Measurements from ENCODE around the gene TM6SF1.
"Not testable (repeated sequence)": the region's sequence is repeated elsewhere in the genome, so short reads cannot be mapped to it uniquely, and the experiment has no call there.

TM6SF1 gene

DNA sequence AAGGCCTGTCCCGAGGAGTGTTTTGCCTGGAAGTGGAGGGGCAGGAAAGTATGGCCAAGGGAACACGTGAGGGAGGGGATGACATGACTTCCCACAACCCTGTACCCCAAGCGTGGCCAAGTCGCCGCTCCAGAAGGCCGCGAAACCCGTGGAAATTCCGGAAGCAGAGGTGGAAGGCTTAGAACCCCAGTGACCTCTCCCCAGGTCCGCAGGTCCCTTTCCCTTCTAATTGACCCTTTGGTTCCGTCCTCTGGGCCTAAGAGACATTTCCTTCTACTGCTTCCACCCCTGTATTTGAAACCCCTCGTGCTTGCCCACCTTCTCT lies 39.8 kb upstream of the TM6SF1 start:
- no peak for DNase-seq (ENCODE audit: insufficient read length, low spot score)
- no peak for FAIRE-seq
- no peak for TF ChIP-seq POU2F2 (IDR thresholded peaks at IDR 0.05; ENCODE audit: low read depth, low read length)
- TF ChIP-seq POLR2A (IDR thresholded peaks at IDR 0.05; ENCODE audit: low read depth, low read length), result no peak
- TF ChIP-seq PAX5 (IDR thresholded peaks at IDR 0.05; ENCODE audit: insufficient read depth, low read length, severe bottlenecking), result no peak
- TF ChIP-seq POLR2AphosphoS5 (IDR thresholded peaks at IDR 0.05; ENCODE audit: low read depth, low read length), result no peak
- TF ChIP-seq SPI1 (IDR thresholded peaks at IDR 0.05; ENCODE audit: low read depth, low read length), result no peak
- no peak for TF ChIP-seq TAF1 (IDR thresholded peaks at IDR 0.05; ENCODE audit: low read depth, low read length)

DNA sequence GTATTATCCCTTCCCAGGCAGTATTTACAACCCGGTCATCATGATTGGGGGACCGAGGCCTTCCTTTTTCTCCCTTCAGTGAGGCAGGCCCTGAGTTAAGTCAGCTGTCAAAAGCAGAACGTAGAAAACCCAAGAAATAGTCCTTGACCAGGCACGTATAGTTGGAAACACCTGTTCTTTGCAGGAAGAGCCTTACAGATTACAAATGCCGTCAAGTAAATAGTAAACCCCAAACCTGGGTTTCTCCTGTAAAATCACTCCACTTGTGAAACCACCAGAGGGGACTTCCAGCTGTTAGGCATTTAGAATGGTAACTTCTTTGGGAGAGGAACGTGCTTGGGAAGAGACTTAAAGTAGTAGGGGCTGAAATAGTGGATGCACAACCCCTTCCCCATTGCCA lies 39.4 kb upstream of the TM6SF1 start:
- TF ChIP-seq PAX5 (IDR thresholded peaks at IDR 0.05; ENCODE audit: insufficient read depth, low read length, severe bottlenecking) (no peak), TAF1 (IDR thresholded peaks at IDR 0.05; ENCODE audit: low read depth, low read length) (no peak), POLR2A (IDR thresholded peaks at IDR 0.05; ENCODE audit: low read depth, low read length) (no peak), POLR2AphosphoS5 (IDR thresholded peaks at IDR 0.05; ENCODE audit: low read depth, low read length) (no peak), SPI1 (IDR thresholded peaks at IDR 0.05; ENCODE audit: low read depth, low read length) (no peak), POU2F2 (IDR thresholded peaks at IDR 0.05; ENCODE audit: low read depth, low read length) (no peak)
- no peak for DNase-seq (ENCODE audit: insufficient read length, low spot score)
- no peak for FAIRE-seq

DNA sequence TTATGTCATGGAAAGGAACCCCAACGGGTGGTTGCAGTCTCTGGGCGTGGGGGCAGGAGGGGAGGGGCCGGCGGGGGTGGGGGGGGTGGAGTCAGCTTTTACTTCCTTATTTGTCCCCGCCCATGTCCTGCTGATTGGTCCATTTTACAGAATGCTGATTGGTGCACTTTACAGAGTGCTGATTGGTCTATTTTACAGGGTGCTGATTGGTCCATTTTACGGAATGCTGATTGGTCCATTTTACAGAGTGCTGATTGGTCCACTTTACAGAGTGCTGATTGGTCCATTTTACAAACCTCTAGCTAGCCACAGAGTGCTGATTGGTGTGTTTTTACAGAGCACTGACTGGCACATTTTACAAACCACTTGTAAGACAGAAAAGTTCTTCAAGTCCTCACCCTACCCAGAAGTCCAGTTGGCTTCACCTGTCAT lies 38.2 kb upstream of the TM6SF1 start:
- DNase-seq (ENCODE audit: insufficient read length, low spot score), result not testable (repeated sequence)

DNA sequence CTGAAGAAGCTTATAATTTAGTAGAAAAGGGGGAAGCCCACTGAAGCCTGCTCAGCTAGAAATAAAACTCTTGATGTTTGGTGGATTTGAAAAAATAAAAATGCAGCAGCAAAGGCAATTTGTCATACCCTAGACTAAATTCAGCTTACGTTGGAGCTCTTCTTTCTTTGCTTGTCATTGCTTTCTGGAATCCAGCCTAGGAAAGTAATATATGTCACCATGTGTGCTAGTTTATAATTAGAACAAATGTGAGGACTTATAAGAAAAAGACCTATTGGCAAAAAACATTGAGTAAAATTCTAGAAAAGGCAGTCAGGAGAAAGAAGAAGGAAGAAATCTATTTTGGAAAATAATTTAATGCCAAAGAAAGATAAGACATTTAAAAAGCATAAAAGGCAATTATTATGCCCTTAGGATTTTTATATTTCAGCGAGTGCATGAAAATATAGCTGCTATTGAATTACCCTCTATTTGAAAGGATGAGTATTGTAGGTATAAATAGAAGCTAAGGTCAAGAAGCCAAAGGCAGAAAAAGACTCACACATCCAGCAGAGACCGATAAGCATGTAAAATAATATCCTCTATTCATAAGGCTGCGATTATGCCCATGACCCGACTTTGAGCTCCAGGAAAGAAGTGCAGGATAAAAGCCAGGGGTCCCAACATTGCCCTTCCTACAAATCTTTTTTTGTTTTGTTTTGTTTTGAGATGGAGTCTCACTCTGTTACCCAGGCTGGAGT lies 29.8 kb upstream of the TM6SF1 start:
- TF ChIP-seq TAF1 (IDR thresholded peaks at IDR 0.05; ENCODE audit: low read depth, low read length) (no peak), POLR2A (IDR thresholded peaks at IDR 0.05; ENCODE audit: low read depth, low read length) (no peak), POLR2AphosphoS5 (IDR thresholded peaks at IDR 0.05; ENCODE audit: low read depth, low read length) (no peak), POU2F2 (IDR thresholded peaks at IDR 0.05; ENCODE audit: low read depth, low read length) (no peak), PAX5 (IDR thresholded peaks at IDR 0.05; ENCODE audit: insufficient read depth, low read length, severe bottlenecking) (no peak), SPI1 (IDR thresholded peaks at IDR 0.05; ENCODE audit: low read depth, low read length) (no peak)
- FAIRE-seq (no peak), DNase-seq (ENCODE audit: insufficient read length, low spot score) (no peak)

More for the DNA sequence above, 38.2 kb upstream of the TM6SF1 start:
- FAIRE-seq, result not testable (repeated sequence)

DNA sequence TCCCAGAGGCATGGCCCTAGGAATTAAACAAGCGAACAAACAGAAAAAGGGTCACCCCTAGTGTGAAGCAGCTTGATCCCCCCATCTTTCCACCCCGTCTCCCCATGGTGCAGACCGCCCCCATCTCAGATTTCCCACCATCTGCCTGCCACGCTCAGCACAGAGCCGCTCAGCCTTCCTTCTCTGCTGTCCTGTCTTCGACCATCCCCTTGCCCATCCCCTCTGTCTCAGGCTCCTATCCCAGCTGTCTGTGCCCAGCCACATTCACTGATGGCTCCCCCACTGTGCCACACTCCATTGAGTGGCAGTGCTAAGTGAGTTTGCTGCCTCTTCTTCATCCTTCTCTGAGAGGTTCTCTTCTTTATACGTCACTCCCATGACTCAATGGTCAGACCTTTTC lies 28.7 kb upstream of the TM6SF1 start:
- DNase-seq (ENCODE audit: insufficient read length, low spot score) (no peak), FAIRE-seq (no peak)
- TF ChIP-seq SPI1 (IDR thresholded peaks at IDR 0.05; ENCODE audit: low read depth, low read length) (no peak), PAX5 (IDR thresholded peaks at IDR 0.05; ENCODE audit: insufficient read depth, low read length, severe bottlenecking) (no peak), TAF1 (IDR thresholded peaks at IDR 0.05; ENCODE audit: low read depth, low read length) (no peak), POLR2A (IDR thresholded peaks at IDR 0.05; ENCODE audit: low read depth, low read length) (no peak), POU2F2 (IDR thresholded peaks at IDR 0.05; ENCODE audit: low read depth, low read length) (no peak), POLR2AphosphoS5 (IDR thresholded peaks at IDR 0.05; ENCODE audit: low read depth, low read length) (no peak)

DNA sequence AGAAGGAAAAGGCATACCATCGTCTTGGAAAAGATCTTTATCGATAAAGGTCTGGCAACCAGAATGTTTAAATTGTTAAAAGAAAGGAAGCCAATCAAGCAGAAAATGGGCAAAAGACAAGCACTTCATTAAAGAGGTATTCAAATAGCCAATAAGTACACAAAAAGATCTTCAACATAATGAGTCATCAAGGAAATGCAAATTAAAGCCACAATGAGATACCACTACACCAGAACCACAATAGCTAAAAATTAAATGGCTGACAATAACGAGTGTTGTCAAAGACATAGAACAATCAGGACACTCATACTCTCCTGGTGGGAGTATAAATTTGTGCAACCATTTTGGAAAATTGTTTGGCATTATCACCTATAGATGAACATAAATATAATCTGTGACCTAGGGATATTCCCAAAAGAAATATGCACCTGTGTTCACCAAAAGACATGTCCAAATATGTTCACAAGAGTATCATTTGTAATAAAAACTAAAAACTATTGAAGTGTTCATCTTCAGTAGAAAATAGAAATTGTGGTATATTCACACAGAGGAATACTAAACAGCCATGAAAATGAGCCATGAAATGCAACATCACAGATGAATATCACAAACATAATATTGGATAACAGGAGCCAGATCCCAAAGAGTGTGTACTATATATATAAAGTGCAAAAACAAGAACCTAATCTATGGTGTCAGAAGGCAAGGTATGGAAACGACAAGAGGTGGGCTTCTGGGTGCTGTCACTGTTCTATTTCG lies 26.0 kb upstream of the TM6SF1 start:
- FAIRE-seq, result no peak
- no peak for DNase-seq (ENCODE audit: insufficient read length, low spot score)
- TF ChIP-seq POLR2A (IDR thresholded peaks at IDR 0.05; ENCODE audit: low read depth, low read length) (no peak), TAF1 (IDR thresholded peaks at IDR 0.05; ENCODE audit: low read depth, low read length) (no peak), POU2F2 (IDR thresholded peaks at IDR 0.05; ENCODE audit: low read depth, low read length) (no peak), POLR2AphosphoS5 (IDR thresholded peaks at IDR 0.05; ENCODE audit: low read depth, low read length) (no peak), SPI1 (IDR thresholded peaks at IDR 0.05; ENCODE audit: low read depth, low read length) (no peak), PAX5 (IDR thresholded peaks at IDR 0.05; ENCODE audit: insufficient read depth, low read length, severe bottlenecking) (no peak)

DNA sequence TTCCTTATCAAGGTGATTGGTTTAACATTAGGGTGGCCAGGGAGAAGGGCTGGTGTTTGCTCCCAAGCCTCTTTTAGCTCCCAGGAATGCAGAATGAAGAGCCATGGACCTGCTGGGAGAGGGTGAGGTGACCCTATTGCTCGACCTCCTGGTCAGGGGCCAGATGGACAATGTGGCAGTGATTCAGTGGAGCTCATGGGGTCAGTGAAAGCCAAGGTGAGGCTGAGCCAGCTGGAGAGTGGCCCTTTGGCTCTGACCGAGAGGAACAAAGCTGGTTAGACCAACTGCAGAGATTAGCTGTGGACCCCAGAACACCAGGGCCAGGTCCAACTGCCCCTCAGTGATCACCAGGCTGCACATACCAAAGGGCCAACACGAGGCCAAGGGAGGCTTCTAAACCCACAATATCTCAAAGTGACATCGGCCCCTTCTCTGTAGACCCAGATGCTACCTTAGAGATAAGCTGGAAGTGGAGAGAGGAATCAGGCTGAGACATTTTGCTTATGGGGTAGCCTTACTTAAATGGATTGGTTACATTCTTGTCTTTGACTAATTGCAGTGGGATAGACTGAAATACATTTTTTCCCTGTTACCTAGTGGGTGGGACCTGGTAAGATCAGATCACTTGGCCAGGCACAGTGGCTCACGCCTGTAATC lies 24.6 kb upstream of the TM6SF1 start:
- no peak for DNase-seq (ENCODE audit: insufficient read length, low spot score)
- TF ChIP-seq SPI1 (IDR thresholded peaks at IDR 0.05; ENCODE audit: low read depth, low read length) (no peak), PAX5 (IDR thresholded peaks at IDR 0.05; ENCODE audit: insufficient read depth, low read length, severe bottlenecking) (no peak), POU2F2 (IDR thresholded peaks at IDR 0.05; ENCODE audit: low read depth, low read length) (no peak), POLR2A (IDR thresholded peaks at IDR 0.05; ENCODE audit: low read depth, low read length) (no peak), POLR2AphosphoS5 (IDR thresholded peaks at IDR 0.05; ENCODE audit: low read depth, low read length) (no peak), TAF1 (IDR thresholded peaks at IDR 0.05; ENCODE audit: low read depth, low read length) (no peak)
- no peak for FAIRE-seq

DNA sequence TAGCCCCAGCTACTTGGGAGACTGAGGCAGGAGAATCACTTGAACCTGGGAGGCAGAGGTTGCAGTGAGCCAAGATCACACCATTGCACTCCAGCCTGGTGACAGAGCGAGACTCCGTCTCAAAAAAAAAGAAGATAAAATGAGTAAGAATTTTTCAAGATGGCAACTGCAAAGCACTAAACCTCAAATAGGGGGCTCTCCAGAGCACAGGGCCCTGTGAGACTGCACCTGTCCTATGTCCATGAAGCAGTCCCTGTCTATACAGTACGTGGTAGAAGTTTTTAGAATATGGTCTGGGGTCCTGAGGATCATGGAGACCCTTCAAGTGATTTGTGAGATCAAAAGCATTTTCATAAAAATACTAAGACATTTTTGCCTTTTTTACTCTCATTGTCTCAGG lies 22.0 kb upstream of the TM6SF1 start:
- FAIRE-seq; DNase-seq (ENCODE audit: insufficient read length, low spot score): not testable (repeated sequence)

DNA sequence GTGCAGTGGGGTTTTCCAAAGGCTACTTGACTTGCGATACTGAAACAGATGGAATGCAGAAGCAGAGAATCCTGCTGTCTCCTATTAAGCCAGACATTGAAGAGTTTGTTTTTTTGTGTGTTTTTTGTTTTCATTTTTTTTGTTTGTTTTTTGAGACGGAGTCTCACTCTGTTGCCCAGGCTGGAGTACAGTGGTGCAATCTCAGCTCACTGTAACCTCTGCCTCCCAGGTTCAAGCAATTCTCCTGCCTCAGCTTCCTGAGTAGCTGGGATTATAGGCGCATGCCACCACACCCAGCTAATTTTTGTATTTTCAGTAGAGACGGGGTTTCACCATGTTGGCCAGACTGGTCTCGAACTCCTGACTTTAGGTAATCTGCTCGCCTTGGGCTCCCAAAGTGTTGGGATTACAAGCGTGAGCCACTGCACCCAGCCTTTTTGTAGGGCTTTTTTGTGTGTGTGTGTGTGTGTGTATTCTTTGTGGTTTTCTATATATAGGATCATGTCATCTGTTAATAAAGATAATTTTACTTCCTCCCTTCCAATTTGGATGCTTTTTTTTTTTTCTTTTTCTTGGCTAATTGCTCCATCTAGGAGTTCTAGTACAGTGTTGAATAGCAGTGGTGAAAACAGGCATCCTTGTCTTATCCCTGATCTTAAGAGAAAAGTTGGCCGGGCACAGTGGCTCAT lies 21.4 kb upstream of the TM6SF1 start:
- not testable (repeated sequence) for FAIRE-seq; DNase-seq (ENCODE audit: insufficient read length, low spot score)

DNA sequence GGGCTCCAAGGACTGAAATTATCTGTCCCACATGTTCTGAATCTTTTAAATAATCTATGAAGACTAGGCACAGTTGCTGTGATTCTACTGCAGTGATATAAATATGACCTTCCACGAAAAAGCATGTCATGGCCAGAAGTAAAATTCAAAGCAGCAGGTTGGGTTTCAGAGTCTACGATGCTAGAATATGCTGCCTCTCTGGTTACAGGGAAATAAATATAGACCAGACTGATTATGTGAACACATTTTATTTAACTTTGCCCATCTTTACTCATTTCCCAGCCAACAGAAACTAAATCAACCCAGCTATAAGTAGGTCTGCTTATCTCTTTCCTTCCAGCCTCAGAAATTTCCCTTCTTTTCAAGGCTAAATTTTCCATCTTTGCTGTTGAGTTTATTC lies 19.9 kb upstream of the TM6SF1 start:
- no peak for FAIRE-seq
- no peak for TF ChIP-seq POU2F2 (IDR thresholded peaks at IDR 0.05; ENCODE audit: low read depth, low read length)
- no peak for TF ChIP-seq PAX5 (IDR thresholded peaks at IDR 0.05; ENCODE audit: insufficient read depth, low read length, severe bottlenecking)
- TF ChIP-seq POLR2AphosphoS5 (IDR thresholded peaks at IDR 0.05; ENCODE audit: low read depth, low read length), result no peak
- no peak for TF ChIP-seq SPI1 (IDR thresholded peaks at IDR 0.05; ENCODE audit: low read depth, low read length)
- TF ChIP-seq TAF1 (IDR thresholded peaks at IDR 0.05; ENCODE audit: low read depth, low read length), result no peak
- no peak for TF ChIP-seq POLR2A (IDR thresholded peaks at IDR 0.05; ENCODE audit: low read depth, low read length)
- DNase-seq (ENCODE audit: insufficient read length, low spot score), result no peak

Measured in GM12891 (cell line).